Adrenal gland (tissue), 5 donors: Measurements from ENCODE around the gene PTPRN2.

Experiments
- CTCF ChIP-seq, 6 experiments: fragments of 450-650 bp in 4 of 6; fragments of 200-600 bp in 2 of 6; sonication (generic) in 1 of 6; IDR thresholded peaks; 1 replicate in 5 of 6; 2 replicates in 1 of 6; pipeline versions ENCODE4 v1.5.1 to v1.8.0; 2016 to 2021; ENCODE audit warnings: antibody characterized with exemption in 6 of 6, mild to moderate bottlenecking in 2 of 6, moderate library complexity in 1 of 6
- POLR2A ChIP-seq, 2 donors: fragments of 450-650 bp; IDR thresholded peaks; one replicate each; pipeline ENCODE4 v1.6.1; 2017; ENCODE audit warnings: antibody characterized with exemption in 2 of 2, mild to moderate bottlenecking in 2 of 2, moderate library complexity in 1 of 2
- donor health status: DM: no; HTN: no; CAD: no.

GRCh38 chr7:157973971-157974677 is 613.5 kb downstream of the PTPRN2 start:
- TF ChIP-seq POLR2A (IDR thresholded peaks at IDR 0.05) (no peak), CTCF (IDR thresholded peaks at IDR 0.05) (no peak)
